Esophagus squamous epithelium (tissue), 5 donors: ENCODE data around the gene FPR2. TPM values are rescaled to one million over a fixed set of nuclear protein-coding genes. Genes with fewer than 3 reads are reported as not detected.
"Not testable (repeated sequence)": the region's sequence is repeated elsewhere in the genome, so short reads cannot be mapped to it uniquely, and the experiment has no call there.

Experiments used
- DNase-seq: peaks from one replicate; lab custom pipeline; 2025; lab: John Stamatoyannopoulos, UW
- H3K27ac ChIP-seq, 4 donors: fragments of 200-600 bp; sonication (generic); one replicate each; pipeline ENCODE4 v1.5.1; 2016 to 2019; ENCODE audit warnings: mild to moderate bottlenecking in 1 of 4
- H3K27me3 ChIP-seq, 4 donors: fragments of 200-600 bp; sonication (generic); 1 replicate in 3 of 4; 2 replicates in 1 of 4; pipeline versions ENCODE4 v1.5.1 to v1.6.0; 2017 to 2021; ENCODE audit warnings: antibody characterized with exemption in 1 of 4
- H3K36me3 ChIP-seq, 3 donors: fragments of 200-600 bp; sonication (generic); one replicate each; pipeline ENCODE4 v1.5.1; 2016 to 2019
- H3K4me1 ChIP-seq, 3 donors: fragments of 200-600 bp; sonication (generic); one replicate each; pipeline ENCODE4 v1.5.1; 2017 to 2019
- H3K4me3 ChIP-seq, 4 donors: fragments of 200-600 bp; sonication (generic); 1 replicate in 3 of 4; 2 replicates in 1 of 4; pipeline ENCODE4 v1.5.1; 2016 to 2019; ENCODE audit warnings: mild to moderate bottlenecking in 2 of 4, moderate library complexity in 1 of 4
- H3K9me3 ChIP-seq, 3 donors: fragments of 200-600 bp; sonication (generic); one replicate each; pipeline ENCODE4 v1.5.1; 2016 to 2019
- POLR2A ChIP-seq, 4 donors: fragments of 450-650 bp; IDR thresholded peaks; one replicate each; pipeline ENCODE4 v1.6.1; 2017; ENCODE audit warnings: antibody characterized with exemption in 4 of 4, mild to moderate bottlenecking in 4 of 4, moderate library complexity in 3 of 4
- WGBS, 2 donors: methylation state at CpG; one replicate each; pipeline ENCODE4 v1.1.5; 2018; 5-methylcytosine and 5-hydroxymethylcytosine counted together
- intact Hi-C: fragments of 100-400 bp; cut with DNase I; formaldehyde crosslinking; loops from one replicate; pipeline ENCODE4 v1.15.0; 2022
- total RNA-seq, 4 donors: library from RNA; depleted of rRNA; stranded (reverse); fragments of >200 nt; gene quantifications; one replicate each; pipeline ENCODE4 v1.1.0, GENCODE V29; 2016
- TF ChIP-seq, protein P1 (sequence below), 6 experiments: fragments of 450-650 bp in 4 of 6; fragments of 200-600 bp in 2 of 6; sonication (generic) in 2 of 6; IDR thresholded peaks; one replicate each; pipeline ENCODE4 v1.5.1; 2016 to 2019; ENCODE audit warnings: antibody characterized with exemption in 6 of 6, mild to moderate bottlenecking in 4 of 6, moderate library complexity in 4 of 6
- donor health status: DM: yes; HTN: yes; CAD: no.

FPR2 gene
- total RNA-seq, 4 donors from 2014 or later: 0.79 to 2.2 TPM; not detected in 2

DNA sequence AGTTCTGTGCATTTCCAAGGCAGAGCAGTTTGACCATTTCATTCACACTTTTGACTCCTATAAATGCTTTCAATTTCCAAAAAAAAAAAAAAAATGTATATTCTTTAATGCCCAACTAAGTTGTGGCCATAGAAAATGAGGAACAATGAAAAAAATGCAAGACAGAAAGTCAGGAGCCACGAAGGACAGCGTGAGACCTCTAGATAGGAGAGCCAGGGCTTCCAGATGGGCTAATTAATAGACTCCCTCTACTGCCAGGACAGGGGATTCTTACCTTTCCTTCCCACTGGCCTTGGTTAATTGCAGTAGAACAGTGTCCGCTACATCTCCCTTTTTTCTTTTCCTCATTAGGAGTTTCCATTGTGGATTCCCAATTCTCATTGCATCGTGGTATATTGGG, 42.5 kb downstream of the FPR2 start:
- peaks cover 3 to 15% (median 4%) of the 10 kb centered on the region in 3 donors for H3K4me1 ChIP-seq
- H3K27me3 ChIP-seq: no peaks in the 10 kb centered on the region
- no peaks in the 10 kb centered on the region for H3K9me3 ChIP-seq
- TF ChIP-seq, protein P1, sequence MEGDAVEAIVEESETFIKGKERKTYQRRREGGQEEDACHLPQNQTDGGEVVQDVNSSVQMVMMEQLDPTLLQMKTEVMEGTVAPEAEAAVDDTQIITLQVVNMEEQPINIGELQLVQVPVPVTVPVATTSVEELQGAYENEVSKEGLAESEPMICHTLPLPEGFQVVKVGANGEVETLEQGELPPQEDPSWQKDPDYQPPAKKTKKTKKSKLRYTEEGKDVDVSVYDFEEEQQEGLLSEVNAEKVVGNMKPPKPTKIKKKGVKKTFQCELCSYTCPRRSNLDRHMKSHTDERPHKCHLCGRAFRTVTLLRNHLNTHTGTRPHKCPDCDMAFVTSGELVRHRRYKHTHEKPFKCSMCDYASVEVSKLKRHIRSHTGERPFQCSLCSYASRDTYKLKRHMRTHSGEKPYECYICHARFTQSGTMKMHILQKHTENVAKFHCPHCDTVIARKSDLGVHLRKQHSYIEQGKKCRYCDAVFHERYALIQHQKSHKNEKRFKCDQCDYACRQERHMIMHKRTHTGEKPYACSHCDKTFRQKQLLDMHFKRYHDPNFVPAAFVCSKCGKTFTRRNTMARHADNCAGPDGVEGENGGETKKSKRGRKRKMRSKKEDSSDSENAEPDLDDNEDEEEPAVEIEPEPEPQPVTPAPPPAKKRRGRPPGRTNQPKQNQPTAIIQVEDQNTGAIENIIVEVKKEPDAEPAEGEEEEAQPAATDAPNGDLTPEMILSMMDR (IDR thresholded peaks at IDR 0.05): no peak
- no peak for TF ChIP-seq POLR2A (IDR thresholded peaks at IDR 0.05)
- WGBS, 2 donors: 73 to 86% methylated on average over 4 of the region's 4 CpGs
- no peak overlapping the region for H3K4me3 ChIP-seq
- intact Hi-C loops: no loop called here
- no peak for DNase-seq
- H3K36me3 ChIP-seq: no peaks in the 10 kb centered on the region
- H3K27ac ChIP-seq: peak overlapping the region in 3 of 4 donors; percentile 3 to 57 (median 37)

DNA sequence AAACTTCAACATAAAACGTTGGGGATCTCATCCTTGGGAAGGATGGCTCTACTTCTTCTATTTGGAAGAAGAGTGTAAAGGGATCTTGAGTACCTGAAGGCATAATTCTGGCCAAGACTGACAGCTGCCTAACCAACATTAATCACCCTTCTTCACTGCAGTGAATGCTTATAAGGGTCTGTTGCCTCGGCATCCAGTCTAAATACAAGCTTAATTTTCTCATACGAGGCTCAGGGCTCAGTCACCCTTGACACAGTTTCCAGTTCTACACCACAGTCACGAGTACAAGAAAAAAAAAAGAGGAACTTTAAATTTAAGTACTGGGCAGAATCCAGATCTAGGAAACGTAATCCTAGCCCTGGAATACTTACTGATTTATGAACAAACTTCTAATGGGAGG, 43.0 kb downstream of the FPR2 start:
- DNase-seq: no peak
- TF ChIP-seq, protein P1 (IDR thresholded peaks at IDR 0.05): no peak
- TF ChIP-seq POLR2A (IDR thresholded peaks at IDR 0.05): no peak
- Histone ChIP-seq H3K27ac (peak overlapping the region in 3 of 4 donors; percentile 3 to 57 (median 37)), H3K36me3 (no peaks in the 10 kb centered on the region), H3K9me3 (no peaks in the 10 kb centered on the region), H3K27me3 (no peaks in the 10 kb centered on the region), H3K4me1 (peaks cover under 1 to 12% (median 4%) of the 10 kb centered on the region in 3 donors), H3K4me3 (no peak overlapping the region)
- intact Hi-C loops: no loop called here
- WGBS, 2 donors: 32 to 33% methylated on average over 5 of the region's 5 CpGs

DNA sequence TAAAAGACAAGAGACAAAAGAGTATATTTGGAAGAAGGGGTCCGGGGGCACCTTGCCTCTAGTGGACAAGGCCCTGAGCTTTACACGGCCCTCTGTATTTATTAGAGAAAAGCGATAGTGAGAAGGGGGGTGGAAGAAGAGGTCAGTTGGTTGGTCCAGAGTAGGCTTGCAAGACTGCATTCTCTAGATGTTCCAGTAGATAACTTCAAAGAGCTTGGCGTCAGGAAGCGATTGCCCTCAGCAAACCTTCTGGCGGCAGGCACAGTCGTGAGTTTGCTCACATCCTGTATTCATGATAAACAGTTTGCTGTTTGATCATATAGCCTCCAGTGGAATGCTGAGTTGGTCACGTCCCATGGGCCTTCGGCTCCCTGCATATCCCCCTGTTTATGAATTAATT, 43.8 kb downstream of the FPR2 start:
- WGBS, 2 donors: 83 to 84% methylated on average over 9 of the region's 9 CpGs
- H3K4me3 ChIP-seq, H3K9me3 ChIP-seq, DNase-seq, H3K36me3 ChIP-seq, H3K4me1 ChIP-seq, intact Hi-C loops, H3K27me3 ChIP-seq: not testable (repeated sequence)
- H3K27ac ChIP-seq: peak overlapping the region in 1 of 4 donors; percentile 39

DNA sequence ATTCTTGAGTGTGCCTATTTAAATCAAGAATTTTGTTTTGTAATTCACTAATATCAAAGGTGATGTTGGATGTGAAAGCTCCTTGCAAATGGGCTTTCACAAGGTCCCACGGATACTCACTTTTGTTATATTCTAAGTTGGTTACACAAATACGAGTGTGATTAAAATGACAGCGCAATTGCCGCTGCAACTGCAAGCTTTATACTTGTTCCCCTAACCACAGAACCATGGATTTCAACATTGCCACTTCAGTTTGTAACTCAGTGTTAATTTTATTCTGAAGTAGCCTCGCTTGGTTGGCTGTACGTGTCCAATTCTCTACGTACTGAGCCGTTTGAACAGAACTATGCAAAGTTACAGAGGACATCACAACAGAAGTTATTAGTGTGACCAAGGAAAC, 44.4 kb downstream of the FPR2 start:
- H3K36me3 ChIP-seq, intact Hi-C loops, H3K9me3 ChIP-seq, H3K4me3 ChIP-seq, H3K27me3 ChIP-seq, H3K4me1 ChIP-seq, DNase-seq: not testable (repeated sequence)
- 80 to 92% methylated on average over 8 of the region's 8 CpGs for WGBS, 2 donors
- H3K27ac ChIP-seq: peak overlapping the region in 1 of 4 donors; percentile 39

DNA sequence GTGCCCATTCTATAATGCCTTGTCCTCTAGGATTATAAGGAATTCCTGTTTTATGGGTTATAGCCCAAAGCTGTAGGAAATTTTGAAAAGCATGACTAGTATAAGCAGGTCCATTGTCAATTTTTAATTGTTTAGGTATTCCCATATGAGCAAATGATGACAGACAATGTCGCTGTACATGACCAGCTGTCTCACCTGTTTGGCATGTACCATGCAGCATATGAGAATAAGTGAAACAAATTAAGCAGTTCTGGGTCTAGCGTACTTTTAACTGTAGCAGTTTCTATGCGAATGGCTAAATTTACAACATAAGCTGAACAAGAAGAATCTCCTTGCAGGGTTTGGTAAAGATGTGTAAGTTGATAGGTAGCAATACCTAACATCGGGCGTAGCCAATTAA, 45.6 kb downstream of the FPR2 start:
- H3K4me3 ChIP-seq, H3K27me3 ChIP-seq, DNase-seq, H3K36me3 ChIP-seq, H3K4me1 ChIP-seq, H3K9me3 ChIP-seq, intact Hi-C loops, H3K27ac ChIP-seq: not testable (repeated sequence)
- 75 to 82% methylated on average over 5 of the region's 5 CpGs for WGBS, 2 donors

DNA sequence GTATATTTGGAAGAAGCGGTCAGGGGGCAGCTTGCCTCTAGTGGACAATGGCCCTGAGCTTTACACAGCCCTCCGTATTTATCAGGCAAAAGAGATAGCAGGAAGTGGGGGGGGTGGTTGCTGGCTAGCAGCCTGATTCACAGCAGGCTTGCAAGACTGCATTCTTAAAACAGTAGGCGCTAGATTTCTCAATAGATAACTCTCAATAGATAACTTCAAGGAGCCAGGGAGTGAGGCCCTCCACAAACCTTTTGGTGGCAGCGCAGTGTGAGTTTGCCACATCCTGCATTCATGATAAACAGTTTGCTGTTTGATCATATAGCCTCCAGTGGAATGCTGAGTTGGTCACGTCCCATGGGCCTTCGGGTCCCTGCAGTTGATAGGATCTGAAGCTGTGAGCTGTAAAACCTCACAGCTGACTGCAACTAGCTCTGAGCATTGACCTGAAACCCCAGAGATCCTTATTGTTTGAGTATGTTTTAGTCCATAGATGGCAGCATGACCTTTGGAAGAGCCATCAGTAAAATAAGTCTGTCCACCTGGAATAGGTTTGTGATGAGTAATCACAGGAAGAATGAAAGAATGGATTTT, 46.2 kb downstream of the FPR2 start:
- no peak for DNase-seq
- no peaks in the 10 kb centered on the region for H3K27me3 ChIP-seq

More for the DNA sequence above, 46.2 kb downstream of the FPR2 start:
- no peak overlapping the region for H3K4me3 ChIP-seq
- TF ChIP-seq, protein P1 (IDR thresholded peaks at IDR 0.05): no peak
- no peak for TF ChIP-seq POLR2A (IDR thresholded peaks at IDR 0.05)
- no peaks in the 10 kb centered on the region for H3K4me1 ChIP-seq
- H3K36me3 ChIP-seq: no peaks in the 10 kb centered on the region
- intact Hi-C loops: no loop called here
- 37 to 57% methylated on average over 5 to 6 of the region's 6 CpGs for WGBS, 2 donors
- no peaks in the 10 kb centered on the region for H3K9me3 ChIP-seq
- H3K27ac ChIP-seq: no peak overlapping the region
